C4-2B (cell line): ENCODE results near the gene ANKUB1.
"Not testable (repeated sequence)": the region's sequence is repeated elsewhere in the genome, so short reads cannot be mapped to it uniquely, and the experiment has no call there.

Experiments used
- CTCF ChIP-seq: fragments of 450-650 bp; conservative IDR thresholded peaks from 2 replicates; pipeline ENCODE4 v1.5.1; 2017; ENCODE audit warnings: mild to moderate bottlenecking
- ZFX ChIP-seq: fragments of 450-650 bp; IDR thresholded peaks from 2 replicates; pipeline ENCODE4 v1.6.1; 2017

- TF ChIP-seq CTCF, ZFX: not testable (repeated sequence)
Observed at GRCh38 chr3:149838491-149838890, 46.1 kb upstream of the ANKUB1 start.
